Measurements from ENCODE around the gene COBL. TPM values are rescaled to one million over a fixed set of nuclear protein-coding genes. Genes with fewer than 3 reads are reported as not detected.

The COBL gene
- polyA plus RNA-seq, 1 donor (not counting 4 experiments of a cell fraction or from before 2014, with no cell fraction given): 4.5 TPM

GRCh38 chr7:51290304-51290637 lies 26.3 kb downstream of the COBL start:
- Histone ChIP-seq H3K4me2 (ENCODE audit: control insufficient read depth, extremely low read depth, insufficient read depth, low read depth, low read length) (no peak overlapping the region), H3K79me2 (ENCODE audit: control insufficient read depth, insufficient read depth, low read length) (no peaks in the 10 kb centered on the region), H3K27ac (ENCODE audit: control insufficient read depth, insufficient read depth, low read length) (no peak overlapping the region), H3K9me1 (ENCODE audit: control insufficient read depth, extremely low read depth, insufficient read depth, low read length) (no peaks in the 10 kb centered on the region), H3K4me1 (ENCODE audit: control insufficient read depth, extremely low read depth, insufficient read depth, low read length) (peaks cover 10% of the 10 kb centered on the region), H3K9ac (ENCODE audit: control insufficient read depth, extremely low read depth, insufficient read depth, low read length) (no peak overlapping the region), H3K9me3 (ENCODE audit: control insufficient read depth, low read depth, low read length) (no peaks in the 10 kb centered on the region), H2AFZ (ENCODE audit: control insufficient read depth, low read length) (no peak overlapping the region), H3K36me3 (ENCODE audit: control insufficient read depth in 2 of 2, extremely low read depth in 1 of 2, insufficient read depth in 2 of 2, low read length in 2 of 2) (no peaks in the 10 kb centered on the region), H3K4me3 (ENCODE audit: control insufficient read depth in 2 of 3, extremely low read depth in 1 of 3, insufficient read depth in 2 of 3, low read depth in 1 of 3, low read length in 3 of 3) (no peak overlapping the region), H3K27me3 (ENCODE audit: control insufficient read depth, extremely low read depth, insufficient read depth, low read length) (no peaks in the 10 kb centered on the region), H4K20me1 (ENCODE audit: control insufficient read depth, extremely low read depth, insufficient read depth, low read length) (no peaks in the 10 kb centered on the region)
- no peak for FAIRE-seq
- dilution Hi-C loops (cut with MboI; ENCODE audit: extremely low pct_ligation_motif_present, low sequenced_read_pairs): no loop called here
- no peak for DNase-seq (ENCODE audit: low read depth, low spot score)
- TF ChIP-seq CTCF (optimal IDR thresholded peaks at IDR 0.05 in 1 of 3, IDR thresholded peaks at IDR 0.05 in 1 of 3, conservative IDR thresholded peaks at IDR 0.05 in 1 of 3; ENCODE audit: extremely low read depth in 1 of 3, insufficient read depth in 2 of 3, low read length in 3 of 3) (no peak), EZH2 (IDR thresholded peaks at IDR 0.05; ENCODE audit: low read length) (no peak)

GRCh38 chr7:51289623-51290303 lies 26.8 kb downstream of the COBL start:
- Histone ChIP-seq H3K9me1 (ENCODE audit: control insufficient read depth, extremely low read depth, insufficient read depth, low read length) (no peaks in the 10 kb centered on the region), H3K27me3 (ENCODE audit: control insufficient read depth, extremely low read depth, insufficient read depth, low read length) (no peaks in the 10 kb centered on the region), H3K27ac (ENCODE audit: control insufficient read depth, insufficient read depth, low read length) (no peak overlapping the region), H3K4me2 (ENCODE audit: control insufficient read depth, extremely low read depth, insufficient read depth, low read depth, low read length) (no peak overlapping the region), H3K4me3 (ENCODE audit: control insufficient read depth in 2 of 3, extremely low read depth in 1 of 3, insufficient read depth in 2 of 3, low read depth in 1 of 3, low read length in 3 of 3) (no peak overlapping the region), H3K79me2 (ENCODE audit: control insufficient read depth, insufficient read depth, low read length) (no peaks in the 10 kb centered on the region), H3K36me3 (ENCODE audit: control insufficient read depth in 2 of 2, extremely low read depth in 1 of 2, insufficient read depth in 2 of 2, low read length in 2 of 2) (no peaks in the 10 kb centered on the region), H3K9ac (ENCODE audit: control insufficient read depth, extremely low read depth, insufficient read depth, low read length) (no peak overlapping the region), H3K9me3 (ENCODE audit: control insufficient read depth, low read depth, low read length) (no peaks in the 10 kb centered on the region), H2AFZ (ENCODE audit: control insufficient read depth, low read length) (peak overlapping the region; percentile 11), H4K20me1 (ENCODE audit: control insufficient read depth, extremely low read depth, insufficient read depth, low read length) (no peaks in the 10 kb centered on the region), H3K4me1 (ENCODE audit: control insufficient read depth, extremely low read depth, insufficient read depth, low read length) (peaks cover 10% of the 10 kb centered on the region)
- no peak for TF ChIP-seq EZH2 (IDR thresholded peaks at IDR 0.05; ENCODE audit: low read length)
- TF ChIP-seq CTCF (optimal IDR thresholded peaks at IDR 0.05 in 1 of 3, IDR thresholded peaks at IDR 0.05 in 1 of 3, conservative IDR thresholded peaks at IDR 0.05 in 1 of 3; ENCODE audit: extremely low read depth in 1 of 3, insufficient read depth in 2 of 3, low read length in 3 of 3): no peak
- FAIRE-seq: peak; percentile 13
- dilution Hi-C loops (cut with MboI; ENCODE audit: extremely low pct_ligation_motif_present, low sequenced_read_pairs): no loop called here
- no peak for DNase-seq (ENCODE audit: low read depth, low spot score)
